ENCODE data around the gene PSMA4. TPM values are rescaled to one million over a fixed set of nuclear protein-coding genes. Genes with fewer than 3 reads are reported as not detected.

The PSMA4 gene
- total and polyA plus RNA-seq, 2 of the 8 experiments (the other 6 are each of a cell fraction or from before 2014, with no cell fraction given) = 348 to 445 TPM

- TF ChIP-seq, protein P1, sequence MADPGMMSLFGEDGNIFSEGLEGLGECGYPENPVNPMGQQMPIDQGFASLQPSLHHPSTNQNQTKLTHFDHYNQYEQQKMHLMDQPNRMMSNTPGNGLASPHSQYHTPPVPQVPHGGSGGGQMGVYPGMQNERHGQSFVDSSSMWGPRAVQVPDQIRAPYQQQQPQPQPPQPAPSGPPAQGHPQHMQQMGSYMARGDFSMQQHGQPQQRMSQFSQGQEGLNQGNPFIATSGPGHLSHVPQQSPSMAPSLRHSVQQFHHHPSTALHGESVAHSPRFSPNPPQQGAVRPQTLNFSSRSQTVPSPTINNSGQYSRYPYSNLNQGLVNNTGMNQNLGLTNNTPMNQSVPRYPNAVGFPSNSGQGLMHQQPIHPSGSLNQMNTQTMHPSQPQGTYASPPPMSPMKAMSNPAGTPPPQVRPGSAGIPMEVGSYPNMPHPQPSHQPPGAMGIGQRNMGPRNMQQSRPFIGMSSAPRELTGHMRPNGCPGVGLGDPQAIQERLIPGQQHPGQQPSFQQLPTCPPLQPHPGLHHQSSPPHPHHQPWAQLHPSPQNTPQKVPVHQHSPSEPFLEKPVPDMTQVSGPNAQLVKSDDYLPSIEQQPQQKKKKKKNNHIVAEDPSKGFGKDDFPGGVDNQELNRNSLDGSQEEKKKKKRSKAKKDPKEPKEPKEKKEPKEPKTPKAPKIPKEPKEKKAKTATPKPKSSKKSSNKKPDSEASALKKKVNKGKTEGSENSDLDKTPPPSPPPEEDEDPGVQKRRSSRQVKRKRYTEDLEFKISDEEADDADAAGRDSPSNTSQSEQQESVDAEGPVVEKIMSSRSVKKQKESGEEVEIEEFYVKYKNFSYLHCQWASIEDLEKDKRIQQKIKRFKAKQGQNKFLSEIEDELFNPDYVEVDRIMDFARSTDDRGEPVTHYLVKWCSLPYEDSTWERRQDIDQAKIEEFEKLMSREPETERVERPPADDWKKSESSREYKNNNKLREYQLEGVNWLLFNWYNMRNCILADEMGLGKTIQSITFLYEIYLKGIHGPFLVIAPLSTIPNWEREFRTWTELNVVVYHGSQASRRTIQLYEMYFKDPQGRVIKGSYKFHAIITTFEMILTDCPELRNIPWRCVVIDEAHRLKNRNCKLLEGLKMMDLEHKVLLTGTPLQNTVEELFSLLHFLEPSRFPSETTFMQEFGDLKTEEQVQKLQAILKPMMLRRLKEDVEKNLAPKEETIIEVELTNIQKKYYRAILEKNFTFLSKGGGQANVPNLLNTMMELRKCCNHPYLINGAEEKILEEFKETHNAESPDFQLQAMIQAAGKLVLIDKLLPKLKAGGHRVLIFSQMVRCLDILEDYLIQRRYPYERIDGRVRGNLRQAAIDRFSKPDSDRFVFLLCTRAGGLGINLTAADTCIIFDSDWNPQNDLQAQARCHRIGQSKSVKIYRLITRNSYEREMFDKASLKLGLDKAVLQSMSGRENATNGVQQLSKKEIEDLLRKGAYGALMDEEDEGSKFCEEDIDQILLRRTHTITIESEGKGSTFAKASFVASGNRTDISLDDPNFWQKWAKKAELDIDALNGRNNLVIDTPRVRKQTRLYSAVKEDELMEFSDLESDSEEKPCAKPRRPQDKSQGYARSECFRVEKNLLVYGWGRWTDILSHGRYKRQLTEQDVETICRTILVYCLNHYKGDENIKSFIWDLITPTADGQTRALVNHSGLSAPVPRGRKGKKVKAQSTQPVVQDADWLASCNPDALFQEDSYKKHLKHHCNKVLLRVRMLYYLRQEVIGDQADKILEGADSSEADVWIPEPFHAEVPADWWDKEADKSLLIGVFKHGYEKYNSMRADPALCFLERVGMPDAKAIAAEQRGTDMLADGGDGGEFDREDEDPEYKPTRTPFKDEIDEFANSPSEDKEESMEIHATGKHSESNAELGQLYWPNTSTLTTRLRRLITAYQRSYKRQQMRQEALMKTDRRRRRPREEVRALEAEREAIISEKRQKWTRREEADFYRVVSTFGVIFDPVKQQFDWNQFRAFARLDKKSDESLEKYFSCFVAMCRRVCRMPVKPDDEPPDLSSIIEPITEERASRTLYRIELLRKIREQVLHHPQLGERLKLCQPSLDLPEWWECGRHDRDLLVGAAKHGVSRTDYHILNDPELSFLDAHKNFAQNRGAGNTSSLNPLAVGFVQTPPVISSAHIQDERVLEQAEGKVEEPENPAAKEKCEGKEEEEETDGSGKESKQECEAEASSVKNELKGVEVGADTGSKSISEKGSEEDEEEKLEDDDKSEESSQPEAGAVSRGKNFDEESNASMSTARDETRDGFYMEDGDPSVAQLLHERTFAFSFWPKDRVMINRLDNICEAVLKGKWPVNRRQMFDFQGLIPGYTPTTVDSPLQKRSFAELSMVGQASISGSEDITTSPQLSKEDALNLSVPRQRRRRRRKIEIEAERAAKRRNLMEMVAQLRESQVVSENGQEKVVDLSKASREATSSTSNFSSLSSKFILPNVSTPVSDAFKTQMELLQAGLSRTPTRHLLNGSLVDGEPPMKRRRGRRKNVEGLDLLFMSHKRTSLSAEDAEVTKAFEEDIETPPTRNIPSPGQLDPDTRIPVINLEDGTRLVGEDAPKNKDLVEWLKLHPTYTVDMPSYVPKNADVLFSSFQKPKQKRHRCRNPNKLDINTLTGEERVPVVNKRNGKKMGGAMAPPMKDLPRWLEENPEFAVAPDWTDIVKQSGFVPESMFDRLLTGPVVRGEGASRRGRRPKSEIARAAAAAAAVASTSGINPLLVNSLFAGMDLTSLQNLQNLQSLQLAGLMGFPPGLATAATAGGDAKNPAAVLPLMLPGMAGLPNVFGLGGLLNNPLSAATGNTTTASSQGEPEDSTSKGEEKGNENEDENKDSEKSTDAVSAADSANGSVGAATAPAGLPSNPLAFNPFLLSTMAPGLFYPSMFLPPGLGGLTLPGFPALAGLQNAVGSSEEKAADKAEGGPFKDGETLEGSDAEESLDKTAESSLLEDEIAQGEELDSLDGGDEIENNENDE (IDR thresholded peaks at IDR 0.05; ENCODE audit: insufficient replicate concordance, low read length) = no peak
- TF ChIP-seq USF2 (IDR thresholded peaks at IDR 0.05; ENCODE audit: low read length) (no peak), NRF1 (IDR thresholded peaks at IDR 0.05; ENCODE audit: low read depth, low read length) (no peak), ASH2L (IDR thresholded peaks at IDR 0.05; ENCODE audit: low read length) (no peak), SP2 (IDR thresholded peaks at IDR 0.05; ENCODE audit: low read length) (no peak), SUZ12 (IDR thresholded peaks at IDR 0.05; ENCODE audit: low read length) (no peak), EZH2 (IDR thresholded peaks at IDR 0.05; ENCODE audit: low read depth, low read length, severe bottlenecking) (no peak), CEBPB (IDR thresholded peaks at IDR 0.05; ENCODE audit: low read depth, low read length) (no peak), CHD2 (IDR thresholded peaks at IDR 0.05; ENCODE audit: low read length) (no peak)
Observed at GRCh38 chr15:78565097-78565950, 25.1 kb downstream of the PSMA4 start, which contains the start of gene CHRNA5 (continued).

Data from H1 (cell line).